Measurements from ENCODE around the gene SMNDC1. TPM values are rescaled to one million over a fixed set of nuclear protein-coding genes. Genes with fewer than 3 reads are reported as not detected.
A peak's percentile ranks its signal among the peaks of the same experiment; 100 is the strongest.

Gene SMNDC1
- total RNA-seq, 4 donors from 2014 or later, result 10.3 to 15.8 (median 12.8) TPM

DNA sequence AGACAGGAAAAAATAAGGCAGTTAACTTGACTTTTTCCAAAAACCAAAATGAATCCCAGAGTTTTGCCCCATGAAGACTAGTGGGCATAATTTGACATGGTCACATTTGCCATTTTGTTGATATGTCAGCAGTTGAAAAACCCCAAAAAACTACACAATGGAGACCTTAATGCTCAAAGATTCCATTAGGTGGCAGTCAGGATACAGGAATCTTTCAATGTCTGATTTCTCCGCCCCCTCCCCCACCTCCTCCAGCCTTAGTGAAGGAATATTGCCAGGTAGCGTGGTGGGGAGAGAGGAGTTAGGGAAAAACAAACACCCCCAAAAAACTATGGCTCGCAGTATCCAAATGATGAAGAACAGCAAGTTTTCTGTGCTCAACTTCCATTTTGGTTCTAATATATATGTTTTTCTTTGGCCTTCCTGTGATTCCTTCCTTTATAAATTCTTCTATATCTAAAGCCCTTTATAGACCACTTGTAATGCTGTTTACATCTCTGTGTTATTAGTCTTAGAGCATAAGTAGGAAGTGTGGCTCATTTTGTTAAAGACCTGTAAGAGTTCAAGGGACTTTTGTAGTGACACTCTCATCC is 6.7 kb upstream of the SMNDC1 start:
- Histone ChIP-seq H3K4me3 (no peak overlapping the region), H3K27me3 (no peaks in the 10 kb centered on the region), H3K27ac (no peak overlapping the region), H3K9me3 (no peaks in the 10 kb centered on the region), H3K4me1 (peaks cover 3% of the 10 kb centered on the region), H3K36me3 (no peaks in the 10 kb centered on the region)
- TF ChIP-seq EP300 (IDR thresholded peaks at IDR 0.05) (no peak), POLR2AphosphoS5 (IDR thresholded peaks at IDR 0.05) (no peak), POLR2A (IDR thresholded peaks at IDR 0.05) (no peak)
- TF ChIP-seq, protein P1, sequence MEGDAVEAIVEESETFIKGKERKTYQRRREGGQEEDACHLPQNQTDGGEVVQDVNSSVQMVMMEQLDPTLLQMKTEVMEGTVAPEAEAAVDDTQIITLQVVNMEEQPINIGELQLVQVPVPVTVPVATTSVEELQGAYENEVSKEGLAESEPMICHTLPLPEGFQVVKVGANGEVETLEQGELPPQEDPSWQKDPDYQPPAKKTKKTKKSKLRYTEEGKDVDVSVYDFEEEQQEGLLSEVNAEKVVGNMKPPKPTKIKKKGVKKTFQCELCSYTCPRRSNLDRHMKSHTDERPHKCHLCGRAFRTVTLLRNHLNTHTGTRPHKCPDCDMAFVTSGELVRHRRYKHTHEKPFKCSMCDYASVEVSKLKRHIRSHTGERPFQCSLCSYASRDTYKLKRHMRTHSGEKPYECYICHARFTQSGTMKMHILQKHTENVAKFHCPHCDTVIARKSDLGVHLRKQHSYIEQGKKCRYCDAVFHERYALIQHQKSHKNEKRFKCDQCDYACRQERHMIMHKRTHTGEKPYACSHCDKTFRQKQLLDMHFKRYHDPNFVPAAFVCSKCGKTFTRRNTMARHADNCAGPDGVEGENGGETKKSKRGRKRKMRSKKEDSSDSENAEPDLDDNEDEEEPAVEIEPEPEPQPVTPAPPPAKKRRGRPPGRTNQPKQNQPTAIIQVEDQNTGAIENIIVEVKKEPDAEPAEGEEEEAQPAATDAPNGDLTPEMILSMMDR (IDR thresholded peaks at IDR 0.05), result peak; percentile 23 to 64
- DNase-seq (ENCODE audit: low spot score in 2 of 2), result no peak
- WGBS, result 2% methylated on average over 3 of the region's 3 CpGs

DNA sequence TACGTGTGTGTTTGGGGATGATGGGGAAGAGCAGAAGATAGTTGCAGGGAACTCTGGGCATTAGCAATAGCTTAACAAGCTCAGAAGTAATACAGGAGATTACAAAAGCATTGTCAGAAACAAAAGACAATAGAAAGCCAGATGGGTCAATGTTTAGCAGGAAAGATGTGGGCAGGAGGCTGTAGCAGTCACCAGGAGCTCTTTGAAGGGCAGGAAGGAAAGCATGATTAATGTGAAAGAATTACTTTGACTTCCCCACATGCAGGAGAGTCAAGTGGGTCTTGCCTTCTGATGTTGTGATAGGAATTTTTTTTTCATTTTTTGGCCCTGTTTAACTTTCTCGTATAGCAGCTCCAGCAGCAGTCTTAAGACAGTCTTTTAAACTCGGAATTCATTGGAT is 6.0 kb upstream of the SMNDC1 start:
- Histone ChIP-seq H3K9me3 (no peaks in the 10 kb centered on the region), H3K27me3 (no peaks in the 10 kb centered on the region), H3K27ac (no peak overlapping the region), H3K4me3 (no peak overlapping the region), H3K4me1 (peaks cover 9% of the 10 kb centered on the region), H3K36me3 (no peaks in the 10 kb centered on the region)
- DNase-seq (ENCODE audit: low spot score in 2 of 2), result no peak
- 46% methylated on average over 3 of the region's 3 CpGs for WGBS
- TF ChIP-seq POLR2A (IDR thresholded peaks at IDR 0.05) (no peak), POLR2AphosphoS5 (IDR thresholded peaks at IDR 0.05) (no peak), EP300 (IDR thresholded peaks at IDR 0.05) (no peak)
- TF ChIP-seq, protein P1 (IDR thresholded peaks at IDR 0.05), result no peak

DNA sequence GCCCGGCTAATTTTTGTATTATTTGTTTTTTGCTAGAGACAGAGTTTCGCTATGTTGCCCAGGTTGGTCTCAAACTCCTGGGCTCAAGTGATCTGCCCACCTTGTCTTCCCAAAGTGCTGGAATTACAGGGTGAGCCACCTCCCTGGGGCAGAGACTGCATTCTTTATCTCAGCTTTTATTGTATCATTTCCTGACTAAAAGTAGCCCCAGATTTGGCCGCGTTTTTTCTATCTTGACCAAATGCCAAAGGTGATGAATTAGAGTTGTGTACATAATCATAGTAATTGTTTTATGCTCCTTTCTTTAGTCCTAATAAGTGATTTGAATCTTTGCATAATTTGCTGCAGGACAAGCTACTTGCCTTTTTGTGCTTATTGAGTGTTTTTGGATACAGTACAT is 3.1 kb upstream of the SMNDC1 start:
- TF ChIP-seq, protein P1 (IDR thresholded peaks at IDR 0.05), result no peak
- TF ChIP-seq EP300 (IDR thresholded peaks at IDR 0.05) (no peak), POLR2AphosphoS5 (IDR thresholded peaks at IDR 0.05) (no peak), POLR2A (IDR thresholded peaks at IDR 0.05) (no peak)
- 45% methylated on average over 4 of the region's 4 CpGs for WGBS
- Histone ChIP-seq H3K27ac (no peak overlapping the region), H3K9me3 (no peaks in the 10 kb centered on the region), H3K4me3 (no peak overlapping the region), H3K36me3 (no peaks in the 10 kb centered on the region), H3K4me1 (peaks cover 25% of the 10 kb centered on the region), H3K27me3 (no peaks in the 10 kb centered on the region)
- DNase-seq (ENCODE audit: low spot score in 2 of 2), result no peak

DNA sequence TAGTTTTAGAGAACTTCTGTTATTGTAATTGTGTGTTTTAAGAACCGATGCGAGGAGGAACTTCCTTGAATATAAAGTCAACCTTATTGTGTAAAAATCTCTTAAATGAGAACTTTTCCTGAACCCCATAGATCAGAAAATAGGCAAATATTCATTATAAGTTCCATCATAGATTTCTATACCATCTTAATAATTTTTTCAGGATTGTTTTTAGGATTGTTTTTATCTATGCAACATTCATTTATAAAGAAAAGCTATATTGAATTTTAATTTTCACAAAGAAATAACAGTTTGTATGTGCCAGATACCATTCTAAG is 1.7 kb upstream of the SMNDC1 start:
- Histone ChIP-seq H3K27ac (no peak overlapping the region), H3K9me3 (no peaks in the 10 kb centered on the region), H3K36me3 (peaks cover 4% of the 10 kb centered on the region), H3K4me3 (no peak overlapping the region), H3K27me3 (no peaks in the 10 kb centered on the region), H3K4me1 (peaks cover 37% of the 10 kb centered on the region)
- WGBS, result 15% methylated on average over 2 of the region's 2 CpGs
- no peak for DNase-seq (ENCODE audit: low spot score in 2 of 2)
- no peak for TF ChIP-seq POLR2AphosphoS5 (IDR thresholded peaks at IDR 0.05)
- no peak for TF ChIP-seq POLR2A (IDR thresholded peaks at IDR 0.05)
- TF ChIP-seq EP300 (IDR thresholded peaks at IDR 0.05), result no peak
- TF ChIP-seq, protein P1 (IDR thresholded peaks at IDR 0.05), result no peak

DNA sequence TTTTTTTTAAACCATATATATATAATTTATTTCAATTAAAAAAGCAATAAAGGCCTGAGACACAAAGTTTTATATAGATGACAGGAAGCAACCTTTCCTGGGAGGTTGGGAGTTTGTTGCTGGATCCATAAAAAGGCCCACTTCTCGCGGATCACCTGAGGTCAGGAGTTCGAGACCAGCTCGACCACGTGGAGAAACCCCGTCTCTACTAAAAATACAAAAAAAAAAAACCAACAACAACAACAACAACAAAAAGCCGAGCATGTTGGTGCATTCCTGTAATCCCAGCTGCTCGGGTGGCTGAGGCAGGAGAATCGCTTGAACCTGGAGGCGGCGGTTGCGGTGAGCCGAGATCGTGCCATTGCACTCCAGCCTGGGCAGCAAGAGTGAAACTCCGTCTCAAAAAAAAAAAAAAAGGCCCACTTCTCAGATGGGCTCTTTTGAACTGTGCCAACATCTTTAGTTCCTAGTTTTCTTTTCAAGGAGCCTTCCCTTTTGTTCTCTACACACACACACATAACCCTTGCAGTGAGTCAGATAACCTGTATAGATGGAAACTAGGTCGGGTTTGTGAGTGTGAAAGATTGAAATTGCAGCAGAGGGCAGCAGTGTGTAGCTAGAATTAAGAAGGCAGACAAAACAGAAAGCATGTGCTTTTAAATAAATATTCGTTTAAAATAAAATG is 1.2 kb upstream of the SMNDC1 start:
- WGBS, result 61% methylated on average over 17 of the region's 17 CpGs
- H3K4me1 ChIP-seq, result peaks cover 42% of the 10 kb centered on the region
- TF ChIP-seq POLR2A (IDR thresholded peaks at IDR 0.05) (no peak), POLR2AphosphoS5 (IDR thresholded peaks at IDR 0.05) (no peak), EP300 (IDR thresholded peaks at IDR 0.05) (no peak)
- TF ChIP-seq, protein P1 (IDR thresholded peaks at IDR 0.05), result peak; percentile 59 to 64
- peak overlapping the region; percentile 97 for H3K4me3 ChIP-seq
- peak overlapping the region; percentile 96 for H3K27ac ChIP-seq
- no peaks in the 10 kb centered on the region for H3K27me3 ChIP-seq
- no peak for DNase-seq (ENCODE audit: low spot score in 2 of 2)
- H3K9me3 ChIP-seq, result no peaks in the 10 kb centered on the region
- peaks cover 9% of the 10 kb centered on the region for H3K36me3 ChIP-seq

All from suprapubic skin (tissue), 4 donors.